ENCODE measurements around the gene KCNQ1. TPM values are rescaled to one million over a fixed set of nuclear protein-coding genes. Genes with fewer than 3 reads are reported as not detected.
A peak's percentile ranks its signal among the peaks of the same experiment; 100 is the strongest.

Gene KCNQ1
- total RNA-seq, 1 experiment from 2014 or later = 10.7 TPM

DNA sequence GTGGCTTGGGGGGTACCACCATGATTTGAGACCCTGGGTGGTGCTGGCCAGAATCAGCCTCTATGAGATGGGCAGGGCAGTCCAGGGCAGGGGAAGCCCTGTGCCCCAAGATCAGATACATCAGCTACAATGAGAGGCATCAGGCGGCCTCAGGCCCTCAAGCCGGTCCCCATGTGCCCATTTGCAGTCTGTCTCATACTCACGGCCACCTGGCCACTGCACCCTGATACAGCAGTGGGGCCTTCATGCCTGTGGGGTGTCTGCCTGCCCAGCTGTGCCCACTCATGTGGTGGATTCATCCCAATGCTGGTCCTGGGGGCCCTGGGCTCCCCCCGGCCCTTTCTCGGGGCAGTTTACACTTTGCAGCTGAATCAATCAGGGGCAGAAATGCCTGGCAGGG is 297.4 kb downstream of the KCNQ1 start:
- H2AFZ ChIP-seq (ENCODE audit: low read depth, low read length, poor library complexity, severe bottlenecking) = no peak overlapping the region
- H3K4me2 ChIP-seq (ENCODE audit: low read length) = peak overlapping the region; percentile 24; the same call in 1 of the 2 replicates
- no peaks in the 10 kb centered on the region for H4K20me1 ChIP-seq (ENCODE audit: insufficient read depth)
- no peak overlapping the region for H3K27ac ChIP-seq (ENCODE audit: low read depth, low read length)
- intact Hi-C loops (cut with micrococcal nuclease) = no loop called here
- H3K79me2 ChIP-seq (ENCODE audit: insufficient read depth, low read length) = no peaks in the 10 kb centered on the region
- H3K9me3 ChIP-seq (ENCODE audit: control insufficient read depth in 1 of 2, insufficient read depth in 1 of 2, low read depth in 1 of 2, low read length in 2 of 2) = no peaks in the 10 kb centered on the region
- ChIA-PET CTCF (no interaction called here), RAD21 (ENCODE audit: low non-redundant PET in 1 of 2, low total read pairs in 2 of 2, uncharacterized antibody in 2 of 2, unreplicated experiment in 2 of 2) (no interaction called here), POLR2A (no interaction called here)
- no peaks in the 10 kb centered on the region for H3K36me3 ChIP-seq (ENCODE audit: control insufficient read depth in 1 of 2, insufficient read depth in 2 of 2, low read length in 2 of 2)
- no peak for DNase-seq (ENCODE audit: low read depth, low spot score)
- 0 out of 2 replicates have a peak, but pooled peaks have one; percentile 10 for ATAC-seq
- BruUV-seq (replicated peaks) = no TSS peak
- H3K27me3 ChIP-seq (ENCODE audit: insufficient read depth, low read length) = no peaks in the 10 kb centered on the region
- TF ChIP-seq POLR2AphosphoS5 (IDR thresholded peaks at IDR 0.05; ENCODE audit: low read depth, low read length) (no peak), MAX (IDR thresholded peaks at IDR 0.05) (no peak), EZH2 (IDR thresholded peaks at IDR 0.05) (no peak), EZH2phosphoT487 (IDR thresholded peaks at IDR 0.05; ENCODE audit: borderline replicate concordance) (no peak), CEBPB (IDR thresholded peaks at IDR 0.05; ENCODE audit: low read depth) (no peak), JUND (IDR thresholded peaks at IDR 0.05) (no peak), CTCF (IDR thresholded peaks at IDR 0.05 in 2 of 3, conservative IDR thresholded peaks at IDR 0.05 in 1 of 3; ENCODE audit: borderline replicate concordance in 1 of 3, insufficient read depth in 1 of 3, low read depth in 2 of 3, low read length in 2 of 3) (no peak), YY1 (IDR thresholded peaks at IDR 0.05; ENCODE audit: extremely low read depth, insufficient replicate concordance, low read depth, low read length) (no peak), TCF7L2 (IDR thresholded peaks at IDR 0.05; ENCODE audit: borderline replicate concordance, extremely low read depth, insufficient read depth, insufficient read length) (no peak), EGR1 (IDR thresholded peaks at IDR 0.05; ENCODE audit: low read depth) (no peak), CBX3 (IDR thresholded peaks at IDR 0.05; ENCODE audit: low read depth) (no peak), FOSL1 (IDR thresholded peaks at IDR 0.05; ENCODE audit: low read depth) (no peak)
- TF ChIP-seq, protein P1, sequence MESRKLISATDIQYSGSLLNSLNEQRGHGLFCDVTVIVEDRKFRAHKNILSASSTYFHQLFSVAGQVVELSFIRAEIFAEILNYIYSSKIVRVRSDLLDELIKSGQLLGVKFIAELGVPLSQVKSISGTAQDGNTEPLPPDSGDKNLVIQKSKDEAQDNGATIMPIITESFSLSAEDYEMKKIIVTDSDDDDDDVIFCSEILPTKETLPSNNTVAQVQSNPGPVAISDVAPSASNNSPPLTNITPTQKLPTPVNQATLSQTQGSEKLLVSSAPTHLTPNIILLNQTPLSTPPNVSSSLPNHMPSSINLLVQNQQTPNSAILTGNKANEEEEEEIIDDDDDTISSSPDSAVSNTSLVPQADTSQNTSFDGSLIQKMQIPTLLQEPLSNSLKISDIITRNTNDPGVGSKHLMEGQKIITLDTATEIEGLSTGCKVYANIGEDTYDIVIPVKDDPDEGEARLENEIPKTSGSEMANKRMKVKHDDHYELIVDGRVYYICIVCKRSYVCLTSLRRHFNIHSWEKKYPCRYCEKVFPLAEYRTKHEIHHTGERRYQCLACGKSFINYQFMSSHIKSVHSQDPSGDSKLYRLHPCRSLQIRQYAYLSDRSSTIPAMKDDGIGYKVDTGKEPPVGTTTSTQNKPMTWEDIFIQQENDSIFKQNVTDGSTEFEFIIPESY (IDR thresholded peaks at IDR 0.05; ENCODE audit: extremely low read depth, insufficient replicate concordance, low read length) = no peak
- H3K9me2 ChIP-seq (ENCODE audit: insufficient read depth) = no peaks in the 10 kb centered on the region
- H3K4me3 ChIP-seq (replicated peaks in 1 of 2; ENCODE audit: low read depth in 1 of 2, low read length in 2 of 2) = no peak overlapping the region
- no peak overlapping the region for H3K9ac ChIP-seq (ENCODE audit: low read length)
- H3K4me1 ChIP-seq (ENCODE audit: control insufficient read depth in 1 of 2, insufficient read depth in 2 of 2, low read length in 2 of 2) = peaks cover 5 to 16% of the 10 kb centered on the region in 2 experiments; a peak in 3 of 4 replicates
